Measurements from ENCODE around the gene CAMK2D. TPM values are rescaled to one million over a fixed set of nuclear protein-coding genes. Genes with fewer than 3 reads are reported as not detected.
A peak's percentile ranks its signal among the peaks of the same experiment; 100 is the strongest.

Gene CAMK2D
- total RNA-seq, 6 experiments from 2014 or later: 83.7 to 102 (median 94.1) TPM

DNA sequence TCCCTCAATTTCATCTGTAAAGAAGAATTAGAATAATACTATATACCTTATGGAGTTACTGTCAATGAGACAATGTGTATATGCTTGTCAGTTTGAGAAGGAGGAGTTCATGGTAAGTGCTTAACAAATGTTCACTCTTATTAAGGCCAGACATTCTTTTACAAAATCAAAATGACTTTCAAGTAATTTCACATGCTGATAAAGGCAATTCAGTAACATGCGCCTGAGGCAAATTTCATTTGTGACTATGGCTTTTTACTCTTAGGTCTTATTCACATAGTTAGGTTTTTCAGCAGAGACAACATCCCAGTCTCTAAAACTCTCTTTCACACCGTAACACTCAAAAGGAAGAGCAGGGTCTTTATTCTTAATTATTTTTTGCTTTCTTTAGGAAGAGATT, 174.4 kb downstream of the CAMK2D start:
- no peak for DNase-seq
- Mint-ChIP-seq H3K9me3 (no peaks in the 10 kb centered on the region), H3K4me1 (ENCODE audit: low read depth) (peaks cover 46% of the 10 kb centered on the region), H3K27ac (no peak overlapping the region), H3K27me3 (ENCODE audit: insufficient read depth) (no peaks in the 10 kb centered on the region), H3K4me3 (no peak overlapping the region), H3K36me3 (ENCODE audit: low read depth) (peaks cover 26% of the 10 kb centered on the region)
- TF ChIP-seq, protein P1, sequence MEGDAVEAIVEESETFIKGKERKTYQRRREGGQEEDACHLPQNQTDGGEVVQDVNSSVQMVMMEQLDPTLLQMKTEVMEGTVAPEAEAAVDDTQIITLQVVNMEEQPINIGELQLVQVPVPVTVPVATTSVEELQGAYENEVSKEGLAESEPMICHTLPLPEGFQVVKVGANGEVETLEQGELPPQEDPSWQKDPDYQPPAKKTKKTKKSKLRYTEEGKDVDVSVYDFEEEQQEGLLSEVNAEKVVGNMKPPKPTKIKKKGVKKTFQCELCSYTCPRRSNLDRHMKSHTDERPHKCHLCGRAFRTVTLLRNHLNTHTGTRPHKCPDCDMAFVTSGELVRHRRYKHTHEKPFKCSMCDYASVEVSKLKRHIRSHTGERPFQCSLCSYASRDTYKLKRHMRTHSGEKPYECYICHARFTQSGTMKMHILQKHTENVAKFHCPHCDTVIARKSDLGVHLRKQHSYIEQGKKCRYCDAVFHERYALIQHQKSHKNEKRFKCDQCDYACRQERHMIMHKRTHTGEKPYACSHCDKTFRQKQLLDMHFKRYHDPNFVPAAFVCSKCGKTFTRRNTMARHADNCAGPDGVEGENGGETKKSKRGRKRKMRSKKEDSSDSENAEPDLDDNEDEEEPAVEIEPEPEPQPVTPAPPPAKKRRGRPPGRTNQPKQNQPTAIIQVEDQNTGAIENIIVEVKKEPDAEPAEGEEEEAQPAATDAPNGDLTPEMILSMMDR (IDR thresholded peaks at IDR 0.05): no peak

DNA sequence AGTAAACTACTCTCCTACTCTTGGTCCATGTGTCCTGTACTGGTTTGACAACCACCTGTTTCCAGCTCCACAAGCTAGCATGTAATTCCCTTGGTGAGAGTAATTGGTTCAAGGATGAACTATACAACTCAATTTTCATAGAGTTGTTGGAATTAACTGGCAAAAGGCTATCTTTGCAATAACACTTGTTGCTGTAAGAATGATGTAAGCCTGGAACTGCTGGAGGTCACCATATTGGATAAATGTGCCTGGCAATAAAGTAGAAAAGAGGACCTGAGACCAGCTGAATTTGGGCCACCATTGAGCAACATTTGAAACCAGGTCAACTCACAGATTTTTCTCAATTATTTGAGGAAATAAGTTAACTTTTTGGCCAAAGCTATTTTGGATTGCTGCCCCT, 175.5 kb downstream of the CAMK2D start:
- H3K4me3 Mint-ChIP-seq: no peak overlapping the region
- H3K4me1 Mint-ChIP-seq (ENCODE audit: low read depth): peaks cover 42% of the 10 kb centered on the region
- peaks cover 24% of the 10 kb centered on the region for H3K36me3 Mint-ChIP-seq (ENCODE audit: low read depth)
- H3K27ac Mint-ChIP-seq: no peak overlapping the region
- TF ChIP-seq, protein P1 (IDR thresholded peaks at IDR 0.05): no peak
- no peaks in the 10 kb centered on the region for H3K27me3 Mint-ChIP-seq (ENCODE audit: insufficient read depth)
- no peaks in the 10 kb centered on the region for H3K9me3 Mint-ChIP-seq
- DNase-seq: no peak

DNA sequence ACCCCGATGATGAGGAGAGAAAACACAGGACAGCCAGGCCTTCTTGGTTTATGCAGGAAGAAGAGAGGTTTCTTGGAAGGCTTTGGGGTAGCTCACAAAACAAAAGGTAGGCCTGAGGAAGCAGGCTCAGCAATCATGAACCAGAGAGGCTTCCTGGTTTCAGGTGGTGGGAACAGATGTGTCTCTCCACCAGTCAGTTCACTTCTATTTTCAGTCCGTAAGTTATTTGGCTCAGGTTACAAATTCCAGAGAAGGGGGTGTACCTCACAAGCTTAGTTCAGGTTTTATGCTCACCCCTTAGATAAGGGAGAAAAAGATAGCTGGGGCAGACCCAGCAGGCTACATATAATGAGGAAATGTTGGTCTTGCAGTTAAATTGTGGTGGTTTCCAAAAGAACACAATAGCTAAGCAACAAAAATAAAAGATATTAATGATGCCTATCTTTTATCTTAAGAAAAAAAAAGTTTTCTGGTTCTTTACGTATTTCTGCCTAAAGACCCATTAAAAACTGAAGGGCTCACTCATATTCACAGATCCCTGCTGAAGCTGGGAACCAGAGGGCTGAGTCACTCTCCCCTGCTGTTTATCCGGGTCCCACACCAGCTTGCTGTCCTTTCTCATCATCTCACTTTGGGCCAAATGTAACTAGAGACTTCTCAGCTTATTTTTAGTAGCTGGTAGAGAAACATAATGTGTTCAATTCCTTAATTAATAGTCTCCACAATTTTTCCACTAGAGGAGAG, 177.0 kb downstream of the CAMK2D start:
- H3K4me3 Mint-ChIP-seq: no peak overlapping the region

DNA sequence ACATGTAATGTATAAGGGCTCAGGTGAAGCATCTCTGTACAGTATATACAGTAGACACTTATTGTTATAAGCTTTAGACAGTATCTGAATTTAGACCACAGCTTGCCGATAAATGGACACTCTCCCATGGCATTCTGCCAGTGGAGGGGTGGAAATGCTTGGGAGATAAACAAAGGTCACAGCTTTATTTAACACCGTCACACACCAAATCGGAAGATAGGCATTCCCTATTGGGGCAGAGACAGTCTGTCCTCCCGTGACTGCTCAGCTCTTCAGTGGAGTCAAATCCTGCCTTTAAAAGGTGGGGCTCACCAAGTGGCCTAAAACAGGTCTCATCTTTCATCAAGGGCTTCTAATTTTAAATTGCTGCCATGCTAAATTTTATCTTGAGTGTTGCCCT, 178.8 kb downstream of the CAMK2D start:
- DNase-seq: no peak
- peaks cover 56% of the 10 kb centered on the region for H3K4me1 Mint-ChIP-seq (ENCODE audit: low read depth)
- H3K4me3 Mint-ChIP-seq: no peak overlapping the region
- TF ChIP-seq, protein P1 (IDR thresholded peaks at IDR 0.05): no peak
- no peaks in the 10 kb centered on the region for H3K9me3 Mint-ChIP-seq
- no peak overlapping the region for H3K27ac Mint-ChIP-seq
- H3K27me3 Mint-ChIP-seq (ENCODE audit: insufficient read depth): no peaks in the 10 kb centered on the region
- peaks cover 31% of the 10 kb centered on the region for H3K36me3 Mint-ChIP-seq (ENCODE audit: low read depth)

More for the DNA sequence above, 177.0 kb downstream of the CAMK2D start:
- Mint-ChIP-seq H3K27ac (peak overlapping the region; percentile 20; the same call in 1 of the 2 replicates), H3K36me3 (ENCODE audit: low read depth) (peaks cover 25% of the 10 kb centered on the region), H3K4me1 (ENCODE audit: low read depth) (peaks cover 49% of the 10 kb centered on the region), H3K27me3 (ENCODE audit: insufficient read depth) (no peaks in the 10 kb centered on the region), H3K9me3 (no peaks in the 10 kb centered on the region)
- TF ChIP-seq, protein P1 (IDR thresholded peaks at IDR 0.05): no peak
- DNase-seq: peak; percentile 37

DNA sequence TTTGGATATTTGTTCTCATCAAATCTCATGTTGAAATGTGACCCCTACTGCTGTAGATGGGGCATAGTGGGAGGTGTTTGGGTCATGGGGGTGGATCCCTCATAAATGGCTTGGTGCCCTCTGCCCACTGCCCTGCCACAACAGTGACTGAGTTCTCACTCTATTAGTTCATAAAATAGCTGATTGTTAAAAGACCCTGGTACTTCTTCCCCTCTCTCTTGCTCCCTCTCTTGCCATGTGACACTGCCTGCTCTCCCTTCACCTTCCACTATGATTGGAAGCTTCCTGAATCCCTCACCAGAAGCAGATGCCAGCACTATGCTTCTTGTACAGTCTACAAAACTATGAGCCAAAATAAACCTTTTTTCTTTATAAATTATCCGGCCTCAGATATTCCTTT, 182.2 kb downstream of the CAMK2D start:
- TF ChIP-seq, protein P1 (IDR thresholded peaks at IDR 0.05): no peak

More for the DNA sequence above, 182.2 kb downstream of the CAMK2D start:
- Mint-ChIP-seq H3K36me3 (ENCODE audit: low read depth) (peaks cover 31% of the 10 kb centered on the region), H3K27me3 (ENCODE audit: insufficient read depth) (no peaks in the 10 kb centered on the region), H3K4me3 (no peak overlapping the region), H3K9me3 (no peaks in the 10 kb centered on the region), H3K27ac (peak overlapping the region; percentile 30; the same call in 1 of the 2 replicates), H3K4me1 (ENCODE audit: low read depth) (peaks cover 73% of the 10 kb centered on the region)
- no peak for DNase-seq
